Activated T-cell treated with anti-CD3 and anti-CD28 coated beads, Interleukin-2, amount 50 U/mL, for 24 hours (primary cell): Measurements from ENCODE around the gene CRACDL.

Experiments
- DNase-seq: peaks from one replicate; pipeline ENCODE4 v3.0.0-alpha.2; 2020
- H3K27ac Mint-ChIP-seq: 2 replicates; pipeline ENCODE4 v1.8.0; 2020; ENCODE audit warnings: mild to moderate bottlenecking, mixed read lengths
- H3K27me3 Mint-ChIP-seq: 2 replicates; pipeline ENCODE4 v1.8.0; 2020; ENCODE audit warnings: mixed read lengths
- H3K36me3 Mint-ChIP-seq: 2 replicates; pipeline ENCODE4 v1.8.0; 2020; ENCODE audit warnings: low read depth, mixed read lengths
- H3K4me1 Mint-ChIP-seq: 2 replicates; pipeline ENCODE4 v1.8.0; 2020; ENCODE audit warnings: low read depth, mixed read lengths
- H3K4me3 Mint-ChIP-seq: 2 replicates; pipeline ENCODE4 v1.8.0; 2020; ENCODE audit warnings: mild to moderate bottlenecking, moderate library complexity, mixed read lengths
- H3K9me3 Mint-ChIP-seq: 2 replicates; pipeline ENCODE4 v1.8.0; 2020; ENCODE audit warnings: mixed read lengths

Gene CRACDL

DNA sequence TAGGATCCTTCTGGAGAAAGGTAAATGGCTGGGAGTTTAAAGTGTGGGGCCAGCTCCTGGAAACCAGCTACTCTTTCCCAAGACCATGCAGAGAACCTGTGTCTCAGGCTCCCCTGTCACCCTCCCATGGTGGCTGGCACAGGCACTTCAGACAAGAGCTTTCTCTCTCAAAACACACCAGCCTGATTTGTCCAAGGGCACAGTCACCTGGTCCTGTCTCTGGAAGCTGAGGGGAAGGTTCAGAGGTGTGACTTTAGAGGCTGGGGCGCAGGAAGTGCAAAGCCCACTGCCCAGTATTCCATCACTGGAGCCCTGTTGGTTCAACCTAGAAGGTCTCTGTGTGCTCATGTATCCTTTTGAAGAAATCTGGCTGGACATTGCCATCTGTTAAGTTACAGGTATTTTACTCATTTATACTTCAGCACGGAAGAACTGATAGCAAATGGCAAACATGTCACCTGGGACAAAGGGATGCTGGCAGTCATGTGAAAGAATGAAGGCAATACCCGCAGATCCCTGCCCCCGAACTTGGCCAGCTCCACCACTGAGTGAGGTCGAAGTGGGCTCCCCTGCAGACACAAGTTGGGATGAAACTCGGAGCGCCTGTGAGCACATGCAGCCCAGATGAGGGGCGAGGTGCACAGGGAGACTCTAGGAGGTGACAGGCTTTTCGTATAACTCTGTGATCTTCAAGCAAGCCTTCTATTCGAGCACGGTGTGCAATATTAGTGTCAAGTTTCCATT is 108.2 kb downstream of the CRACDL start:
- Mint-ChIP-seq H3K4me1 (peaks cover 42% of the 10 kb centered on the region), H3K9me3 (no peaks in the 10 kb centered on the region), H3K27me3 (no peaks in the 10 kb centered on the region), H3K4me3 (no peak overlapping the region), H3K36me3 (no peaks in the 10 kb centered on the region), H3K27ac (no peak overlapping the region)
- no peak for DNase-seq

GRCh38 chr2:98826856-98827255 is 109.2 kb downstream of the CRACDL start:
- H3K4me3 Mint-ChIP-seq, result no peak overlapping the region
- H3K4me1 Mint-ChIP-seq, result peaks cover 38% of the 10 kb centered on the region
- no peaks in the 10 kb centered on the region for H3K36me3 Mint-ChIP-seq
- H3K9me3 Mint-ChIP-seq, result no peaks in the 10 kb centered on the region
- no peaks in the 10 kb centered on the region for H3K27me3 Mint-ChIP-seq
- no peak for DNase-seq
- no peak overlapping the region for H3K27ac Mint-ChIP-seq

GRCh38 chr2:98825858-98826257 is 110.2 kb downstream of the CRACDL start:
- H3K27ac Mint-ChIP-seq, result no peak overlapping the region
- no peak for DNase-seq
- H3K4me1 Mint-ChIP-seq, result peaks cover 38% of the 10 kb centered on the region

GRCh38 chr2:98825404-98825803 is 110.6 kb downstream of the CRACDL start:
- H3K36me3 Mint-ChIP-seq, result no peaks in the 10 kb centered on the region

More at GRCh38 chr2:98825858-98826257, 110.2 kb downstream of the CRACDL start:
- Mint-ChIP-seq H3K4me3 (no peak overlapping the region), H3K36me3 (no peaks in the 10 kb centered on the region), H3K27me3 (no peaks in the 10 kb centered on the region), H3K9me3 (no peaks in the 10 kb centered on the region)

GRCh38 chr2:98825020-98825350 is 111.0 kb downstream of the CRACDL start:
- Mint-ChIP-seq H3K36me3 (no peaks in the 10 kb centered on the region), H3K27me3 (no peaks in the 10 kb centered on the region), H3K4me3 (no peak overlapping the region), H3K27ac (no peak overlapping the region), H3K4me1 (peaks cover 37% of the 10 kb centered on the region), H3K9me3 (no peaks in the 10 kb centered on the region)
- DNase-seq, result no peak

More at GRCh38 chr2:98825404-98825803, 110.6 kb downstream of the CRACDL start:
- H3K27me3 Mint-ChIP-seq, result no peaks in the 10 kb centered on the region
- peaks cover 40% of the 10 kb centered on the region for H3K4me1 Mint-ChIP-seq
- H3K4me3 Mint-ChIP-seq, result no peak overlapping the region
- no peak for DNase-seq
- no peaks in the 10 kb centered on the region for H3K9me3 Mint-ChIP-seq
- no peak overlapping the region for H3K27ac Mint-ChIP-seq

DNA sequence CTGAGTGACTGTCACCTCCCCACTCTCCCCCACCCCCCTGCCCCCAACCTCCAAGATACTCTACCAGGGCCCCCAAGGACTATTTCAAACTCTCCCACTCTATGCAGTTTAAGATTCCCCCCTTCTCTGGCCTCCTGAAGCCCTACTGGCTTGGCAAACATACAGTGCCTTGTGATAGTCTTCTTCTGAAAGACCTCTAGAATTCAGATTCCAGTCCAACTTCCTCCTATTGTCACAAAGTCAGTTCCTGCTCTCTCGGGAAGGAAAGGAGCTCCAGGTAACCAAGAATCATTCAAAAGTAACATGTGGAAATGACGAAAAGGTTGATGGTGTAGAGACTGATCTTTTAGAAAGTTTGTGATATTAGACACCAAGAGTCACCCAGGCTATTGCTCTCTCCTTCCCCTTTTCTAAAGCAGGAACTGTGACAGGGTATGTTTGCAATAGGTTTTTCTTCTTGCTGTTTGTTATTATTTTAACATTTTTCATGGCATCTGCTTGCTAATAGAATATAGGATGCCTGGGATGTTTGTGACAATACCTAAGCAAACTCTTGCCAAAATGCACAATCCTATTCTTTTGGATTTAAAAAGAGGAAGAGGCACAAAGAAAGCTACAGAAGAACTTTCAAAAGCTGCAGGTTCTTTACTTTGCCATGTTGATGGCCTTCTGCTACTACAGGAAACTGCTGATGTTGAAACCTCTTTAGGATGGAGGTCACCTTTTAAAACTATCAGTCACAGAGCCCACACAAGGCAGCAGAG is 111.6 kb downstream of the CRACDL start:
- no peaks in the 10 kb centered on the region for H3K27me3 Mint-ChIP-seq
- no peak overlapping the region for H3K4me3 Mint-ChIP-seq
- H3K36me3 Mint-ChIP-seq, result no peaks in the 10 kb centered on the region
- H3K4me1 Mint-ChIP-seq, result peaks cover 32% of the 10 kb centered on the region
- no peaks in the 10 kb centered on the region for H3K9me3 Mint-ChIP-seq
- no peak for DNase-seq
- no peak overlapping the region for H3K27ac Mint-ChIP-seq

DNA sequence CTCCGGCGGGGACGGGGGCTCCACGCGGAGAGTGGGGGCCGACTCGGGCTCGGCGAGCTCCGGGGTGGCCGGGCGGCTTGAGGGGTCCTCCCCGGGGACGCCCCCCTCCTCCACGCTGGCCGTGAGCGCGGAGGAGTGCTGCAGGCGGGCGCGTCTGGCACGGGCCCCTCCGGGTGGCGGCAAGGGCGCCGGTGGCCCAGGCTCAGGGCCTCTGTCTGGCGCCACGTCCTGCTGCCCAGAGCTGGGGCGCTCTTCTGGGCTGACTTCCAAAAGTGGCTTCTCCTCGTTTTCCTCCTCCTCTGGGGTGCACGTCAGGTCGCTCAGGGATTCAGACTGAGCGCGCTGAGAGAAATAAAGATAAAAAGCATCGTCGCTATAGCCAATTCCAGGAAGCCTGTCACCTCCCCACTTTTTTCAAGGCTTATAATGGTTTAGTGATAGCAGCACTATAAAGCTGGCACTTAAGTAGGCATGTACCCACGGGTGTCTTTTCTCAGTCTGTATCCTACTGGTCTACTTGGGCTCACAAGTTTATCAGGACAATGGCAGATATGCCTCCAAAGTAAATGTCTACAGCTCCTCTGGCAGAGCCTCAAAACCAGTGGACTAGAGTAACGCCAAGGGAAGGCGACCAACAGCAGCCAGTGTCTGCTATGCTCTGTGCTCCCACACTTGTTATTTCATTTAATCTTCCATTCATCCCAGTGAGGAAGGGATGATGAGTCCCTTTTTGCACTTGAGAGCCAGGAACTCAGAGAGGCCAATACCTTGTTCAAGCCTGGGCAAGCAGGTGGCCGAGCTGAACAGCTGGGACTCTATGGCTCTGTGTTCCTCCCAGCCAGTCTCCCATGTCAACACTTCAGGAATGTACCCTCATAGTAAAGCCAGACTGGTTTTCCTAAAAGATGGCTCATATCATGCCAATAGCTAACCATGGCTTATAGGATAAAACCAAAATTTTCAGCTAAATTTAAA is 112.5 kb downstream of the CRACDL start:
- no peak for DNase-seq
- H3K9me3 Mint-ChIP-seq, result no peaks in the 10 kb centered on the region
- no peaks in the 10 kb centered on the region for H3K27me3 Mint-ChIP-seq
- H3K4me3 Mint-ChIP-seq, result peak overlapping the region; percentile 76
- peaks cover 26% of the 10 kb centered on the region for H3K4me1 Mint-ChIP-seq
- H3K36me3 Mint-ChIP-seq, result no peaks in the 10 kb centered on the region
- H3K27ac Mint-ChIP-seq, result peak overlapping the region; percentile 82

DNA sequence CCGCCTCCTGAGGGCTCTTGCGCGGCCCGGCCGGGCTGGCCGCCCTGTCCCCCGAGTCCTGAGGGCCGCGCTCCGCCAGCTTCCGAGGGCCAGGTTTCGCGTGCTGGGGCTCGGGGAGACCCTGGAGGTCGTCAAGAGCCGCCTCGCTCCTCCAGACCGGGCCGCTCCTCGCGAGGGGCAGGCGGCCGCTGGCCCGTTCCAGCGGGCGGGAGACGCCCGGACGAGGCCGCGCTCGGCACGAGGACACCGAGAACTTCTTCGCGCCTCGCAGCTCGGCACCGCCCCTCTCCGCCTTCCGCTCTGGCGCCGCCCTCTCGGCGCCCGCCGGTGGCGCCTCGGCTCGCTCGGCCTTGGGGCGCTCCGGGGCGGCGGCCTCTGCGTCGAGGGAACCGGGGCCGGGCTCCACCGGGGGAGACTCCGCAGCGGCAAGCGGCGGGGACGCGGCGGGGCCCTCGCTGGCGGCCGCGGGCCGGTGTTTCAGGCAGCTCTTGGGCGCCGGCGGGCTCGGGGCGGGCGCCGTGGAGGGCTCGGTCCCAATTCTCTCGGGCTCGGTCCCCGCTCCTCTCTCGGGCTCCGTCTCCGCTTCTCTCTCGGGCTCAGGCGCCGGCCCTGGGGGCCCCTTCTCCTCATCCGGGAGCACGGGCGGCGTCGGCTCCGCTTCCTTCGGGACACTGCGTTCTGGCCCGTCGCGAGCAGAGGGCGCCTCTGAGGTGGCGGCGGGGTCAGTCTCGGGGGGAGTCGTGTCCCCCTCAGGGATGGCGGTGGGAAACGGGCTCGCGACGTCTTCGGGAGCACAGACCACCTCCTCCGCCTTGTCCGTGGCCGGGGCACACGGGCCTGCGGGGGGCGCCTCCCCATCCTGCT is 113.5 kb downstream of the CRACDL start:
- Mint-ChIP-seq H3K4me3 (peak overlapping the region; percentile 57), H3K36me3 (no peaks in the 10 kb centered on the region), H3K9me3 (no peaks in the 10 kb centered on the region), H3K4me1 (peaks cover 18% of the 10 kb centered on the region), H3K27ac (no peak overlapping the region), H3K27me3 (no peaks in the 10 kb centered on the region)
- DNase-seq, result peak; percentile 81

GRCh38 chr2:98821629-98822135 is 114.3 kb downstream of the CRACDL start:
- DNase-seq, result no peak
- no peaks in the 10 kb centered on the region for H3K9me3 Mint-ChIP-seq
- no peaks in the 10 kb centered on the region for H3K36me3 Mint-ChIP-seq
- peak overlapping the region; percentile 22 for H3K27ac Mint-ChIP-seq
- no peaks in the 10 kb centered on the region for H3K27me3 Mint-ChIP-seq
- peaks cover 17% of the 10 kb centered on the region for H3K4me1 Mint-ChIP-seq
- H3K4me3 Mint-ChIP-seq, result no peak overlapping the region

DNA sequence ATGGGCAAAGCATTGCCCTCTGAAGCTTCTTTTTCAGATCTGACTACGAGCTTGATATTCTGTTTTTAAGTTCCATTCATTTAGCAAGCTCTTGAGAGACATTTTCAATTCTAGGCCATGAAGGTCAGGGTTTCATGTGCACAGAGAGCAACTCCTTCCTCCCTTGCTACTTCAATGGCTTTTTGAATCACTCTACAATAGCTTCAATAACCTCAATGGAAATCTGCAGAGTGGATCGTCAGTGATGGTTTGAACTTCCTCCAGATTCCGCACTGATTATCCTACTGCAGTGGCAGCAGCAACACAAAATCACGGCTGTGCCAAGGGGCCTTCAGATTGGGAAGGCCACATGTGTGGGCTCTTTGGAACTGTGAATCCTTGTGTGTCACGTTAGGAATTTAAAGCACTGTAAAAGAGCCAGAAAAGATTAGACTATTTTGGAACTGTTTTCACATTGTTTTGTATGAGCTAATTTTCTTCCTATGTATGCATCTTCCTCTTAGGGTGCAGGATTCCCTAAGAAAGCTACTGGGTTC is 116.7 kb downstream of the CRACDL start:
- Mint-ChIP-seq H3K27ac (no peak overlapping the region), H3K27me3 (no peaks in the 10 kb centered on the region), H3K9me3 (no peaks in the 10 kb centered on the region), H3K36me3 (no peaks in the 10 kb centered on the region), H3K4me1 (peaks cover 16% of the 10 kb centered on the region), H3K4me3 (no peak overlapping the region)
- DNase-seq, result no peak

- peaks cover 9% of the 10 kb centered on the region for H3K4me1 Mint-ChIP-seq
- DNase-seq, result no peak
- no peak overlapping the region for H3K27ac Mint-ChIP-seq
- no peaks in the 10 kb centered on the region for H3K27me3 Mint-ChIP-seq
- H3K4me3 Mint-ChIP-seq, result no peak overlapping the region
- H3K9me3 Mint-ChIP-seq, result no peaks in the 10 kb centered on the region
- no peaks in the 10 kb centered on the region for H3K36me3 Mint-ChIP-seq
These were observed 117.9 kb downstream of the CRACDL start for GRCh38 chr2:98818164-98818563.

GRCh38 chr2:98816281-98816680 is 119.7 kb downstream of the CRACDL start:
- H3K4me3 Mint-ChIP-seq, result no peak overlapping the region
- no peaks in the 10 kb centered on the region for H3K36me3 Mint-ChIP-seq
- H3K27ac Mint-ChIP-seq, result no peak overlapping the region

DNA sequence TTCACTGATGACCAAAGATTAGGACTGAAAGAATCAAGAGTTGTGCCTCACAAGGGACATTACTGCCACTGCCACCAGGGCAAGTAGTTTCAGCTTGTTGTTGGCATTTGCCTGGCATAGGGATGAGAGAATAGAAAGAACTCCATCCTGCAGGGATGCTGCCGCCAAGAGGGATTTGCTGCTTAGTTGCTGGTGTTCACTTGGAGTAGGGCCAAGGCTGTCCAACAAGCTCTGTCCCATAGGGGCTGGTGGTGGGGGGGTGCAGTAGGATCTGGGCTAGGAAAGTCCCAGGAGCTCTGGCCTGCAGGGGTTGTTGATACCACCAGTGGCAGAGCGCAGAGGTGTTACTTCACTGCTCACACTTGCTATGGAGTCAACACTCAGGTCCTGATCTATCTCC is 120.2 kb downstream of the CRACDL start:
- Mint-ChIP-seq H3K36me3 (no peaks in the 10 kb centered on the region), H3K4me3 (no peak overlapping the region), H3K27me3 (no peaks in the 10 kb centered on the region), H3K9me3 (no peaks in the 10 kb centered on the region), H3K4me1 (peaks cover 9% of the 10 kb centered on the region), H3K27ac (no peak overlapping the region)
- DNase-seq, result no peak

More at GRCh38 chr2:98816281-98816680, 119.7 kb downstream of the CRACDL start:
- Mint-ChIP-seq H3K9me3 (no peaks in the 10 kb centered on the region), H3K4me1 (peaks cover 9% of the 10 kb centered on the region), H3K27me3 (no peaks in the 10 kb centered on the region)
- DNase-seq, result no peak
